Stimulated activated CD8-positive, alpha-beta memory T cell treated with anti-CD3 and anti-CD28 coated beads, Interleukin-2, amount 100 ng/mL, for 1 hour (primary cell): Measurements from ENCODE around the gene PAX5.

Experiments used
- DNase-seq, 2 donors: peaks; one replicate each; pipeline ENCODE4 v3.0.0-alpha.2; 2020; ENCODE audit warnings: low read depth in 2 of 2

Gene PAX5

GRCh38 chr9:36987891-36988290 lies 46.2 kb downstream of the PAX5 start:
- DNase-seq = no peak

- DNase-seq = no peak
Measured at GRCh38 chr9:36987409-36987808, 46.7 kb downstream of the PAX5 start.

- DNase-seq = no peak
Measured at GRCh38 chr9:36986468-36987408, 47.3 kb downstream of the PAX5 start.

GRCh38 chr9:36985769-36986467 lies 48.1 kb downstream of the PAX5 start:
- no peak for DNase-seq

DNA sequence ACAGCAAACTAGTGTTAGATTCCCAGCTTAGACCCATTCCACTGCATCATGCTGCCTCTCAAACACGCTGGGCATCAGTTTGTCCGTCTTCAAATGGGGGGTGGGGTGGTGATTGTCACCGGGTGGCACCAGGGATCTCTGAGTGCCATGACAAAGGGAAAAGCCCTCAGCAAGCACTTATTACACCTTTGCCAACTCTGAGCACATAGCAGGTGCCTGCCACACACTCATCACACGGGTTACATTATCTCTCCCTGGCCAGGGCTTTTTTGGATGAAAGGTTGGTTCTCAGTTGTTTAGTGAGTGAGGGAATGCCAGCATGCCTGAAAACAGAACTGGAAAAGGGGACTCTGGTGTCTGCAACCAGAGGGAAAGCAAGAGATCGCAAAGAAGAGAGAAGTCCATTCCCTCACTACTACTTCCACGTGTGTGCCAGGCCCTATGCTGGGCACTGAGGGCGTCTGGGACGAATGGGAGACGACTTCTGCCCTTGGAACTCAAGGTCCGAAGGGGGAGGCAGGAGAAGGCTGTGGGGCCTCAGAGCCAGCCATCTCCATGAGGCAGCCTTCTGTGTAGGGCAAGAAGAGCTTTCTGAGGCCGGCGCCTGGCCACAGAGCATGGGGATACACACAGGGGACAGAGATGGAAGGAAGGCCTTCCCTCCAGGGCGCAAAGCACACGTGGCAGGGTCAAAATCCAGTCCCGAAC lies 48.9 kb downstream of the PAX5 start:
- DNase-seq = no peak

- no peak for DNase-seq
Measured at GRCh38 chr9:36980148-36980974, 53.7 kb downstream of the PAX5 start.

GRCh38 chr9:36976371-36977030 lies 57.6 kb downstream of the PAX5 start:
- no peak for DNase-seq

- no peak for DNase-seq
Measured at GRCh38 chr9:36974731-36975130, 59.3 kb downstream of the PAX5 start.

DNA sequence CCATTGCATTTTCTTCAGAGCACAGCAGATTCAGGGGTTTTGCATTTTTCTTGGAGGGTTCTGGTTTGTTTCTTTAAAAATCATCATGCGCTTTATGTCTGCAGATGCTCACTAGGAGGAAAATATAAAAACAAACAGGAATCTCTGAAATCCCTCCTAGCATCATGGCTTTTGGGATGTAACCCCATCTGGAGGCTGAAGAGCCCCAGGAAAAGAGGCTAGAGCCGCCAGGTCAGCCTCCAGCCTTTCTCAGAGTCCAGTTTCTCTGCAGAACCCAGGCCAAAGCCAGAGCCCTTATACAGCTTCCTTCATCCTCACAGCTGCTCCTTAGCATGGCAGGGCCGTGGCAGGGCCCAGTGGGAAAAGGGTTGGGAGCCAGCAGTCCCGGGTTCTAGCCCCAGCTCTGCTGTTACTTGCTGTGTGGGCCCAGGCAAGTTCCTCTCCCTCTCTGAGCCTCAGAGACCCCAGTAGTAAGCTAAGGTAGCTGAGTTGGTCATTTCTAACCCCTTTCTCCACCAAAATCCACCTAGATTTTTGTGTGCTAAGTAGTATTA lies 62.1 kb downstream of the PAX5 start:
- no peak for DNase-seq

GRCh38 chr9:36970007-36970888 lies 63.8 kb downstream of the PAX5 start:
- no peak for DNase-seq

GRCh38 chr9:36969216-36969771 lies 64.8 kb downstream of the PAX5 start:
- DNase-seq = no peak

DNA sequence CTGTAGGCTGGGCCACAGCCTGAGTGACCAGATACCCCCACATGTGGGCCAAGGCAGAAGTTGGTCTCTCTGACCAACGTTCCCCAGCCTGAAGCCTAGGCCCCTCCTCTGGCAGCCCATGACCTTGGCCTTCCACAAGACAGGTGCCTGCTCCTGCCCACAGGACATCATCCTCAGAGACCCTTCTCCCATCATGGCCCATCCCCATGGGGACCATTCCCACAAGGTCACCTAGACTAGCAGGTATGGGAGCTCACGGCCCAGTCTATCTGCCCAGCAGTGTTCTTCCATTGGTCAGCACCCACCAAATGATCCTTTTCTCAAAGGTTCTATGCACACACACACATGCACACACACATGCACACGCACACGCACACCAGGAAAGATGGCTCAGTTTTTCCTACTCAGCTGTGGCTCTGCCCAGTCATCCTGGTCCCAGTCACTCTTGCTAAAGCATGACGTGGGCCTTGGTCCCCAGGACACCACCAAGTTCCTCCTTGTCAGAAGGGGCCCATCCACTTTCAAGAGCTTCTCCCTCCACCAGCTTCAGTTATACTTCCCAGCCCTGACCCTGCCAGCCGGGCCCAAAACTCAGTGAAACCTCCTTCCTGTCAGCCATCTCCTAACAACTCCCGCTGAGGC lies 65.4 kb downstream of the PAX5 start:
- no peak for DNase-seq

DNA sequence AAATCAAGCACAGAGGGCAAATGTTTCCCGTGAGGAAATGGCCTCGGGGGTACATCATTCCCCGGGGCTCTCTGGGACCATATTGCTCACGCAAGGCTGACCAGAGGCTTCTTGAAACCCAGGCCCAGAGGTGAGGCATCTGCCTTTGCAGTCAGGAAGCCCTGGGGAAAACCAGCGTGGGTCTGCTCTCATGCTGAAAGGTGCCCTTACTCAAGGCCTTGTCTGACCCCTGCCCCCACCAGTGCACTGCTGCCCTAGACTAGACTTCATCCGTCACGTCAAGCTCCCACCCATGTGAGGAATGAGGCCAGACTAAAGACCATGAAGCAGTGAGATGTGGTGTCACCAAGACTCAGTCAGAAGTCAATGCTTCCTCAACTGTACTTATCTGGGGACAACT lies 66.1 kb downstream of the PAX5 start:
- no peak for DNase-seq

DNA sequence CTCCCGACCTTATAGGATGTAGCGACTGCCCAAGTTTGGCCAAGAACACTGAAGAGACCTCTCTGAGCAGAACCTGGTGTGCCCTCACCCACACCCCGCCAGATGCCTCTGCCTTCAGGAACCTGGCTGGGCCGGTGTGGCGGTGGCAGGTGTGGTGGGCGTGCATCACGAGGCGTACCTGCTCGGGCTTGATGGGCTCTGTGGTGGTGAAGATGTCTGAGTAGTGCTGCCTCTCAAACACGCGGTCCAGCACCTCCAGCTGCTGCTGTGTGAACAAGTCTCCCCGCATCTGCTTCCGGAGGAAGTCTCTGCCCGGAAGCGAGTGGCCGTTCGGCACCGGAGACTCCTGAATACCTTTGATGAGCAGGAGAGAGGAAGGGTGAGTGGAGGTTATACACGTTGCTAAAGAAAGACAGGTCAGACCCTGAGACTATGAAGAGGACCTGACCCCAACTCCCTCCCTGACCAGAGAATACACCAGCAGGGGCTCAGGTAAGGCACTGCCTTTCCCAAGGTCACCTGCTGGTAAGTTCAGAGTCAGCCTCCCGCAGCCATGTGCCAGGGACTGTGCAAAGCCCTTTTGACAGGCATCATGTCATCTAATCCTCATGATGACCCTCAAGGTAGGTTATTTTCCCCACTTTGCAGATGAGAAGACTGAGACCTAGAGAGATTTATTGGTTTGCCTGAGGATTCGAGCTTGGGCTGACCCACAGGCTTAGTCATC lies 67.5 kb downstream of the PAX5 start:
- DNase-seq = no peak

GRCh38 chr9:36964791-36965190 lies 69.3 kb downstream of the PAX5 start:
- no peak for DNase-seq

DNA sequence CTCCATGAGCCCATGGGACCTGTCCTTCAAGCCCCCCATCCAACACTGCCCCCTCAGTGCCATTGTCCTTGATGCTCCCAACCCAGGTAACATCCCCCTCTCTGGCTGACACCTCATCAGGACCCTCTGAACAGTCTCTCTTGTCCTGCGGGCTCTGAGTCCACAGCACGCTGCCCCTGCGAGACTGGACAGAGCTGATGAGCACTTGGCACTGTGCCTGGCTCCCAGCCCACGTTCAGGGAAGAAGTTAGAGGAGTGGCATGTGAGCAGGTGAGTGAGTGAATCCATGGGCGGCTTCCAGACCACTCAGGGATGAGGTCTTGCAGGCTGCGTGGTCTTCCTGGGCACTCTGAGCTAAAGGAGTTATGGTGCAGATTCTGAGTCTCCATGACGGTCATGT lies 70.7 kb downstream of the PAX5 start:
- DNase-seq = no peak

DNA sequence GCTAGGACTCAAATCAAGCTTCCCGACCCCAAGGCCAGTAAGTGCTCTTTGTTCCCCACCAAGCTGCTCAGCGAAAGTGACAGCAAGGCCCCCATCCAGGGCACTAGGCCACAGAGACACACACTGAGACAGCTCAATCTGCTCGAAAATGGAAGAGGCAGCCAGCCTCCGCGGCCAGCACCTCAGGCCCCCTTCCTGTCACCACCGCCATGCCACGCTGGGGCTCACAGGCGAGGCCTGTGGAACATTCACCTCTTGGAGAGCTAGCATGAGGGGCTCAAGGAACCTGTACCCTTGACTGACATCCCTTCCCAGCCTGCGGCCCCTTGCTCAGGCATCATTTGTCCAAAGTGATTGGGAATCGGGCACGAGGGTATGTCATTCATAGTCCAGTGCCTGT lies 71.4 kb downstream of the PAX5 start:
- no peak for DNase-seq
